ENCODE data around the gene LRRC59. TPM values are rescaled to one million over a fixed set of nuclear protein-coding genes. Genes with fewer than 3 reads are reported as not detected.
A peak's percentile ranks its signal among the peaks of the same experiment; 100 is the strongest.

Gene LRRC59
- total RNA-seq, 1 donor from 2014 or later = 68.0 TPM

DNA sequence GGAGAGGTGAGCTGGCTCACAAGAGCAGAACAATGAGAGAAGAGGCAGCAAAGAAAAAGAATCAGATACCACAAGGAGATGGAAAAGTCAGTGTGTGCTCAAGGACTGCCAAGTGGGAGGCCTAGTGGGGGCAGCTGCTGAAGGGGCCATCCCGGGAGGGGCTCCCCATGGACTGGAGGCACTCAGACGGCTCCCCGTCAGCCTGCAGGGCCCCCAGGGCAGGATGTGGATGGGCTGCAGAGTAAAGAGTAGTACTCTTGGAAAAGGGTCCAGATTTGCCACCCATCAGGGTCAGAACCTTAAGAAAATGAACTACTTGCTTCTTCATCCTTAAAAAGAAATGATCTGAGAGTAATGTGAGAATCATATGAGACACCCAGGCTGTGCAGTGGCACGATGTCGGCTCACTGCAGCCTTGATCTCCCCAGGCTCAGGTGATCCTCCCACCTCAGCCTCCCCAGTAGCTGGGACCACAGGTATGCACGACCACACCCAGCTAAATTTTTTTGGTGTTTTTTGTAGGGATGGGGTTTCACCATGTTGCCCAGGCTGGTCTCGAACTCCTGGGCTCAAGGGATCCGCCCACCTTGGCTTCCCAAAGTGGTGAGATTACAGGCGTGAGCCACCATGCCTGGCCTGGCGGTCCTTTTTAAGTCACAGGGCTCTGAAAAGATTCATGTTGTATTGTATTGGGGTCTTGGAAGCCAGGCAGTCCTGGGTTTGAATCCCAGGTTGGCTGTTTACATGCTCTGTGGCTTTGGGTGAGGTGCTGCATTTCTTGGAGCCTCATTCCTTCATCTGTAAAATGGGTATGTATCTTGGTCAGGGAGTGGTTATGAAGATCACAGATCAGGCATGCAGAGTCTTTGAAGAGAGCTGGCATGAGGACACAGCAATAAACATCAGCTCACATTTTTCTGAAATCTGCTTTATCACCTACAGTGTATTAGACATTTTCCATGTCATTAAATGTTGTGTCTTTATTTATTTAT, 43.8 kb upstream of the LRRC59 start:
- ATAC-seq (no peak), DNase-seq (no peak)
- intact Hi-C loops (cut with DNase I) = no loop called here
- Histone ChIP-seq H3K36me3 (no peaks in the 10 kb centered on the region), H3K9me3 (no peaks in the 10 kb centered on the region), H3K27me3 (no peaks in the 10 kb centered on the region), H3K4me1 (peaks cover 13% of the 10 kb centered on the region), H3K27ac (peak overlapping the region; percentile 44), H3K4me3 (no peak overlapping the region)
- TF ChIP-seq, protein P1, sequence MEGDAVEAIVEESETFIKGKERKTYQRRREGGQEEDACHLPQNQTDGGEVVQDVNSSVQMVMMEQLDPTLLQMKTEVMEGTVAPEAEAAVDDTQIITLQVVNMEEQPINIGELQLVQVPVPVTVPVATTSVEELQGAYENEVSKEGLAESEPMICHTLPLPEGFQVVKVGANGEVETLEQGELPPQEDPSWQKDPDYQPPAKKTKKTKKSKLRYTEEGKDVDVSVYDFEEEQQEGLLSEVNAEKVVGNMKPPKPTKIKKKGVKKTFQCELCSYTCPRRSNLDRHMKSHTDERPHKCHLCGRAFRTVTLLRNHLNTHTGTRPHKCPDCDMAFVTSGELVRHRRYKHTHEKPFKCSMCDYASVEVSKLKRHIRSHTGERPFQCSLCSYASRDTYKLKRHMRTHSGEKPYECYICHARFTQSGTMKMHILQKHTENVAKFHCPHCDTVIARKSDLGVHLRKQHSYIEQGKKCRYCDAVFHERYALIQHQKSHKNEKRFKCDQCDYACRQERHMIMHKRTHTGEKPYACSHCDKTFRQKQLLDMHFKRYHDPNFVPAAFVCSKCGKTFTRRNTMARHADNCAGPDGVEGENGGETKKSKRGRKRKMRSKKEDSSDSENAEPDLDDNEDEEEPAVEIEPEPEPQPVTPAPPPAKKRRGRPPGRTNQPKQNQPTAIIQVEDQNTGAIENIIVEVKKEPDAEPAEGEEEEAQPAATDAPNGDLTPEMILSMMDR (IDR thresholded peaks at IDR 0.05) = no peak

DNA sequence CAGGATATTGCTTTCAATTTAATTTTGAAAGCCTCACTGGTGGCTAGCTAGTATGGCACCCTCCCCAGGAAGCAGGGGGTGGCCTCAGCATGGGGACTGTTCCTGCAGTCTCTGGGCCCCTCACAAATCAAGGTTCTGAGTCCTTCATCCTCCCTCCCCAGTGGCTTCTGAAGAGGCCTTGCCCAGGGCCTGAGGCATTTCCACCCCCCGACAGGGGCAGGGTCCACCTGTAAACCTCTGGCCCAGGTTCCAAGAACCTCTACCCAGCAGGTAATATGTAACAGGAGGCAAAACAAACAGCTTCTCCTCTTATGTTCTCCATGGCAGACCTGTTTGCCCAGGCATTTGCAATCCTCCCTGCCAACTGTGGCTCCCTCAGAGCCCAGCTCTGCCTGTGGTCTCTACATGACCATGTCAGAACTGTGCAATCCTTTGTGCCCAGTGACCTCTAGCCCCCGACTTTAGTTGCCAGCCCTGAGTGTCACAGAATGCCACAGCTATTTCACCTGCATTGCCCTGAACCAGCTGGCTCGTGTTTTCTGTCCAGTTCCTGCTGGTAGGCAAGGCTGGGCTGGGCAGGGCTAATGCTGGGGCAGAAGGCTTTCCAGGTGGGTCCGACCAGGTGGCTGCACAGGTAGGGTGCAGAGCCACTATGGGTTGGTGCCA, 43.0 kb upstream of the LRRC59 start:
- Histone ChIP-seq H3K36me3 (no peaks in the 10 kb centered on the region), H3K27ac (peak overlapping the region; percentile 44), H3K9me3 (no peaks in the 10 kb centered on the region), H3K4me1 (peaks cover 13% of the 10 kb centered on the region), H3K27me3 (no peaks in the 10 kb centered on the region), H3K4me3 (no peak overlapping the region)
- ATAC-seq = peak; percentile 86
- intact Hi-C loops (cut with DNase I) = no loop called here
- TF ChIP-seq, protein P1 (IDR thresholded peaks at IDR 0.05) = no peak
- DNase-seq = peak; percentile 71

DNA sequence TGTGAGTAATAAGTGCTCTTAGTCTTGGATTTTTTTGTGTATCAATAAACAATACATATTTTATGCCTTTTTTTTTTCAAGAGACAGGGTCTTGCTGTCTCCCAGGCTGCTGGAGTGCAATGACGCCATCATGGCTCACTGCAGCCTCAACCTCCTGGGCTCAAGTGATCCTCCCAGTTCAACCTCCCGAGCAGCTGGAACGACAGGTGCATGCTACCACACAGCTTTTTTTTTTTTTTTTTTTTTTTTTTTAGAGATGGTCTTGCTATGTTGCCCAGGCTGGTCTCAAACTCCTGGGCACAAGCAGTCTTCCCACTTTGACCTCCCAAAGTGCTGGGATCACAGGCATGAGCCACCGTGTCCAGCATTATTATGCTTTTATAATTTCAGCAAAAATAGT, 41.7 kb upstream of the LRRC59 start:
- intact Hi-C loops (cut with DNase I) = no loop called here
- H3K4me1 ChIP-seq = peaks cover 13% of the 10 kb centered on the region
- no peak for DNase-seq

GRCh38 chr17:50437409-50437808, 40.1 kb upstream of the LRRC59 start:
- TF ChIP-seq, protein P1 (IDR thresholded peaks at IDR 0.05) = no peak
- Histone ChIP-seq H3K36me3 (no peaks in the 10 kb centered on the region), H3K27me3 (no peaks in the 10 kb centered on the region), H3K4me1 (peaks cover under 1% of the 10 kb centered on the region), H3K27ac (no peak overlapping the region), H3K9me3 (no peaks in the 10 kb centered on the region), H3K4me3 (no peak overlapping the region)
- no peak for DNase-seq
- intact Hi-C loops (cut with DNase I) = no loop called here
- no peak for ATAC-seq

More for the DNA sequence above, 41.7 kb upstream of the LRRC59 start:
- no peak for ATAC-seq
- no peaks in the 10 kb centered on the region for H3K9me3 ChIP-seq
- H3K27me3 ChIP-seq = no peaks in the 10 kb centered on the region
- TF ChIP-seq, protein P1 (IDR thresholded peaks at IDR 0.05) = no peak
- H3K4me3 ChIP-seq = no peak overlapping the region
- no peaks in the 10 kb centered on the region for H3K36me3 ChIP-seq
- H3K27ac ChIP-seq = no peak overlapping the region

GRCh38 chr17:50432125-50432762, 34.9 kb upstream of the LRRC59 start:
- intact Hi-C loops (cut with DNase I) = no loop called here
- Histone ChIP-seq H3K9me3 (no peaks in the 10 kb centered on the region), H3K4me1 (peaks cover 11% of the 10 kb centered on the region), H3K4me3 (no peak overlapping the region), H3K27ac (no peak overlapping the region), H3K36me3 (no peaks in the 10 kb centered on the region), H3K27me3 (no peaks in the 10 kb centered on the region)
- no peak for ATAC-seq
- TF ChIP-seq, protein P1 (IDR thresholded peaks at IDR 0.05) = no peak
- DNase-seq = no peak
